Measurements from ENCODE around the gene AP3S2.
"Not testable (repeated sequence)": the region's sequence is repeated elsewhere in the genome, so short reads cannot be mapped to it uniquely, and the experiment has no call there.

Gene AP3S2

GRCh38 chr15:89907289-89907688 is 13.5 kb upstream of the AP3S2 start:
- intact Hi-C loops (cut with DNase I) = loop anchor here (5.0 kb wide), 1 partner anchor 160 kb away; no protein-coding TSS in a partner anchor
- peak in 25 of 42 donors; percentile 17 to 85 (median 51) for DNase-seq

- DNase-seq = peak in 1 of 42 donors; percentile 25
- intact Hi-C loops (cut with DNase I) = loop anchor here (5.0 kb wide), 1 partner anchor 161 kb away; no protein-coding TSS in a partner anchor
Measured at GRCh38 chr15:89905846-89906378, 12.1 kb upstream of the AP3S2 start.

GRCh38 chr15:89904519-89904918 is 10.7 kb upstream of the AP3S2 start:
- DNase-seq = peak in 2 of 42 donors; percentile 18 to 20
- intact Hi-C loops (cut with DNase I) = no loop called here

- DNase-seq = peak in 1 of 42 donors; percentile 16
- intact Hi-C loops (cut with DNase I) = no loop called here
Measured at GRCh38 chr15:89903858-89904130, 10.0 kb upstream of the AP3S2 start.

- DNase-seq = peak in 2 of 42 donors; percentile 10 to 13
- intact Hi-C loops (cut with DNase I) = no loop called here
Measured at GRCh38 chr15:89903015-89903857, 9.4 kb upstream of the AP3S2 start.

GRCh38 chr15:89900849-89901248 is 7.1 kb upstream of the AP3S2 start:
- intact Hi-C loops (cut with DNase I) = no loop called here
- no peak for DNase-seq

- peak in 2 of 42 donors; percentile 19 to 32 for DNase-seq
- intact Hi-C loops (cut with DNase I) = loop anchor here (10.0 kb wide), 1 partner anchor 105 kb away; the partner anchor contains the start of gene ZNF710
Measured at GRCh38 chr15:89899951-89900567, 6.3 kb upstream of the AP3S2 start.

GRCh38 chr15:89899295-89899945 is 5.6 kb upstream of the AP3S2 start:
- DNase-seq = peak in 2 of 42 donors; percentile 28 to 30
- intact Hi-C loops (cut with DNase I) = loop anchor here (10.0 kb wide), 1 partner anchor 105 kb away; the partner anchor contains the start of gene ZNF710

GRCh38 chr15:89898614-89899294 is 5.0 kb upstream of the AP3S2 start:
- intact Hi-C loops (cut with DNase I) = loop anchor here (10.0 kb wide), 1 partner anchor 106 kb away; the partner anchor contains the start of gene ZNF710
- DNase-seq = peak in 36 of 42 donors; percentile 11 to 81 (median 52)

- intact Hi-C loops (cut with DNase I) = loop anchor here (10.0 kb wide), 1 partner anchor 107 kb away; the partner anchor contains the start of gene ZNF710
- DNase-seq = no peak
Measured at GRCh38 chr15:89898146-89898545, 4.4 kb upstream of the AP3S2 start.

GRCh38 chr15:89893027-89893426 is 767 bp downstream of the AP3S2 start:
- intact Hi-C loops (cut with DNase I) = loop anchor here (10.0 kb wide), 1 partner anchor 112 kb away; the partner anchor contains the start of gene ZNF710

GRCh38 chr15:89888214-89888804 is 5.5 kb downstream of the AP3S2 start:
- intact Hi-C loops (cut with DNase I) = no loop called here
- DNase-seq = no peak

More at GRCh38 chr15:89893027-89893426, 767 bp downstream of the AP3S2 start:
- no peak for DNase-seq

GRCh38 chr15:89885611-89886010 is 8.2 kb downstream of the AP3S2 start:
- intact Hi-C loops (cut with DNase I) = no loop called here
- no peak for DNase-seq

GRCh38 chr15:89885179-89885578 is 8.6 kb downstream of the AP3S2 start:
- DNase-seq; intact Hi-C loops (cut with DNase I): not testable (repeated sequence)

GRCh38 chr15:89883518-89883917 is 10.3 kb downstream of the AP3S2 start:
- no peak for DNase-seq
- intact Hi-C loops (cut with DNase I) = no loop called here

- no peak for DNase-seq
- intact Hi-C loops (cut with DNase I) = no loop called here
Measured at GRCh38 chr15:89880727-89881126, 13.1 kb downstream of the AP3S2 start.

- intact Hi-C loops (cut with DNase I) = loop anchor here (5.0 kb wide), 1 partner anchor 116 kb away; no protein-coding TSS in a partner anchor
- DNase-seq = no peak
Measured at GRCh38 chr15:89878323-89878722, 15.5 kb downstream of the AP3S2 start.

GRCh38 chr15:89877083-89877425 is 16.7 kb downstream of the AP3S2 start:
- intact Hi-C loops (cut with DNase I) = loop anchor here (5.0 kb wide), 1 partner anchor 115 kb away; no protein-coding TSS in a partner anchor
- no peak for DNase-seq

Data from head of caudate nucleus (tissue), 42 donors.